GM03348 (cell line): ENCODE data around the gene KIF13A.

Source experiments
- DNase-seq: peaks from one replicate; pipeline ENCODE4 v3.0.0; 2012; ENCODE audit warnings: low spot score

KIF13A gene

DNA sequence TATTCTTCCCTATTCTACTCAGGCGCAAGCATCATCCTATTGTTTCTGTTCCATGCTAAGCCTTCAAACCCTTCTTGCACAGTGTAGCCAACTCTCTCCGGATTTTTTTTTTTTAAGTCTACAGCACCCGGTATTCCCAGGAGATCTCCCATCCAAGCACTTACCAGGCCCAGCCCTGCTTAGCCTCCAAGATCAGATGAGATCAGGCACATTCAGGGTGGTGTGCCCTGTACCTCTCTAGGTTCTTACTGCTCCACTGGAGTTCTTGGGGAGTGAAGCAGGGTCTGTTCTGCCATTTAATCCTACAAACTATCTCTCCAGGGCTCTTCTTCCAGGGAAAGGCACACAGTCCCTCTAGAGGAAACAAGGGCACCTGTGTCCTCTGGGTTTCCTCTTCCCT is 265.8 kb downstream of the KIF13A start:
- no peak for DNase-seq

- DNase-seq, result no peak
These were observed 268.0 kb downstream of the KIF13A start for GRCh38 chr6:17719323-17720041.

- DNase-seq, result no peak
These were observed 271.2 kb downstream of the KIF13A start for GRCh38 chr6:17716221-17716620.

- DNase-seq, result peak; percentile 88
These were observed 272.3 kb downstream of the KIF13A start for GRCh38 chr6:17714879-17715851.

- no peak for DNase-seq
These were observed 273.3 kb downstream of the KIF13A start for GRCh38 chr6:17714177-17714576.

DNA sequence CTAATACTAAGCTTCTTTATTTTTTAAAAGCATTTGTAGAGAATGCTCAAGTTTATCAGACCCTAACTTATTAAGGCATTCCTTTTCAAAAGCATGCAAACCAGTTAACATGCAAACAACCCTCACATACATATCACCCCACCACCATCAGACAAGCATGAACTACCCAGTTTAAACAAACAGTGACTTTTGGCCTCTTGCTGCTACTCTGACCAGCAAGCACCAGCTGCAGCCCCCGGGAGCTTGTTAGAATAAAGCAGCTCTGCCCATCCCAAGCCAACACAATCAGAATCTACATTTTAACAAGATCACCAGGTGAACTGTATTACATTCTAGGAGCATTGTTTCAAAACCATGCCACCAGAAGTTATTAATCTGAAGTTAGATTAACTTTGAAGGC is 274.9 kb downstream of the KIF13A start:
- no peak for DNase-seq

- peak; percentile 59 for DNase-seq
These were observed 277.1 kb downstream of the KIF13A start for GRCh38 chr6:17710331-17710730.

DNA sequence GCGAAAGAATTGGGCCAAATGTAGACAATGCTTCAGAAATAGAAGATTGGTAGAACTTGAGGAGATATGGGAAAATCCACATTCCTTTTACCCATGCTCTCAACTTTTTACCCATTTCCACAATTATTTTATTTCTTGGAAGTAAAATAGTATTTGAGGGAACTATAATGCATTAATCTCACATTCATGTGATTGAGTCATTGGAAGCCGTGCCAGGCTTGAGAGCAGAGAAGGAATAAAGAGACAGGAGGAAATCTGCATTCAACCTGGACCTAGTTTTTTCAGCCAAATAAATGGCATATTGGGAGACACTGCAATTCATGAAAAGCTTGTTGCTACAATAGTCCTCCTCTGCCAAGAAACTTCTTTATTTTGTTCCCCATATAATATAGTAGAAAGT is 278.0 kb downstream of the KIF13A start:
- no peak for DNase-seq
